ENCODE data around the gene OPN3.

OPN3 gene

DNA sequence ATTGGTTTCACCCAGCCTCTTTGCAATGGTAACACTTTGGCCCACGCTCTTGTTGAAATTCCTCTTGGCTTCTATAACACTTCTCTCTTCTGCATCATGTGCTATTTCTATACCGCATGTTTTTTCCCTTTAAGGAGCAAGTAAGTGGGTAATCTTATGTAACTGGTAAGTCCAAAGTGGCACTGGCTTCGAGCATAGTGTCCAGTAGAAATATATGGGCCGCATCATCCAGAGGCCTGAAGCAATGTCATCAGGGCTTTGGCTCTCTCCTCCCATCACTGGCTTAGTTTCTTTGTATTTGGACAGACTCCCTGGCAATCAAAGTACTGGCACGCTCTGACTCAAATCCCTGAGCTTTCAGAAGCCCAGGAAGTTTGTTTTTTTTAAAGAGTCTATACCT lies 17.5 kb downstream of the OPN3 start:
- DNase-seq (ENCODE audit: low read depth in 2 of 3, low spot score in 1 of 3) = no peak

DNA sequence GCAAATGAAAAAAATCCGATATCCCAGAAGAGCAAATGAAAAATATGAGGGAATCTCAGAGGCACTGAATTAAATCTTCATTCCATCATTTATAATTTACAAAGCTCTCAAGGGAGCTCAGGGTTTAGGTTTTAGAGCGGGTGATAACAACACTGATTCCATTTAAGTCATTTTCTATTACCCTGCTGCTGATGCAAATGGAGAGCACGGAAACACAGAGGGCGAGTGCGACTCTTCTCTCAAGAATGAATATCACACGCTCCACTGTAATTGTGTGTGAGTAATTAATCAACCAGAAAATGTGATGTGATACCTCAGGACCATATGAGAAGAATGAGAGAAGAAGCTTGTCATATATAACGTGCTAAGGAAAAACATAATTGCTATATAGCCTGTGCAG lies 22.7 kb downstream of the OPN3 start:
- no peak for DNase-seq (ENCODE audit: low read depth in 2 of 3, low spot score in 1 of 3)

DNA sequence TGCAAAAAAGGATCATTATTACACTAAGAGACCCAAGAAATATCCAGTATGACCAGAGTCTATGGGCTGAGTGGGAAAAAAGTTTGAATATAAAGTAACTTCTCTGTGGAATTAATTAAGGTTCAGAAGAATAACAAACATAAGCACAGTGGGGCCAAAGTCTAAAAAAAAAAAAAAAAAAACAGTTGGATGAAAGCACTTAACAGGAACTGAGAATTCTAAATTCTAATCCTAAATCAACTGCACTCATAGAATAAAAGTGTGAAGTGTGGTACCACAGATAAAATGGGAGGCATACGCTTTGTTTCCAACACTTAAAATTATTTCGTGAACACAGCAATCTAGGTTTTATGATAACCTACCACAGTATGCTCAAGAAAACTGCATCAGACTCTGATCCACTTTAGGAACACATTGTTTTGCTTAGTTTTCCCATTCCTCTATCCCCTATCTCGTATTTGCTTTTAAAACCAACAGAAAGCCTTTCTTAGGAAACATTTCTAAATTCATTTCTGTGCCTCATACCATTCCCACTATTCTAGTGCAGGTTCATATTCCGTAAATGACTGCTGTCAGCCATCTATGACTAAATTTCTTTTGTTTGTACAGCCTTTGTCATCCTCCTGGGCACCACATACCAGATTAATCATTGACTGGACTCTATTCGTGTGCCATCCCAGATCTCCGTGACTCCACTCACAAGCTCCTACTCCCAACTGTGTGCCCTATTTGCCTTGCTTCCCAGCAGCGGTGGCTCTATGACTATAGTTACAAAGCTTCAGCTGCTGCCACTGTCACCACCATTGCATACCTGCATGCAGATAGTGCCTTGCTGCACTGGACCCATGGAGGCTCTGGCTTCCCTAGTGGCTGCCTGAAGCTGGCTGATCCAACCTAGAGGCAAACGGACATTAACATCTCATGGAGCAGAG lies 24.9 kb downstream of the OPN3 start:
- DNase-seq (ENCODE audit: low read depth in 2 of 3, low spot score in 1 of 3) = no peak

DNA sequence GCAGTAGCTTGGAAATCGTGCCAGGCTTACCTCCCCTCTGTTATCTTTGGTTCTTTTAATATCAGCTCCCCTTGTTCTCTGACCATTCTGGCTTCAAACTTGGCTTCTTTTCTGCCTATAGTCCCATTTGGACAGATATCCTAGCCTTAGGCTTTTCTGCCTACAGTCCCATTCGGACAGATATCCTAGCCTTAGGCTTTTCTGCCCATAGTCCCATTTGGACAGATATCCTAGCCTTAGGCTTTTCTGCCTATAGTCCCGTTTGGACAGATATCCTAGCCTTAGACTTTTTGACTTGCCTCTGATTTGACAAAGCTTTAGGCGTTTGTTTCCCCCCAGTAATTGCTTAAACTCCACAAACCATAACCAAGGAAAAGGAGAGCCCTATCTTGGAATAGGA lies 25.6 kb downstream of the OPN3 start:
- DNase-seq (ENCODE audit: low read depth in 2 of 3, low spot score in 1 of 3) = no peak

DNA sequence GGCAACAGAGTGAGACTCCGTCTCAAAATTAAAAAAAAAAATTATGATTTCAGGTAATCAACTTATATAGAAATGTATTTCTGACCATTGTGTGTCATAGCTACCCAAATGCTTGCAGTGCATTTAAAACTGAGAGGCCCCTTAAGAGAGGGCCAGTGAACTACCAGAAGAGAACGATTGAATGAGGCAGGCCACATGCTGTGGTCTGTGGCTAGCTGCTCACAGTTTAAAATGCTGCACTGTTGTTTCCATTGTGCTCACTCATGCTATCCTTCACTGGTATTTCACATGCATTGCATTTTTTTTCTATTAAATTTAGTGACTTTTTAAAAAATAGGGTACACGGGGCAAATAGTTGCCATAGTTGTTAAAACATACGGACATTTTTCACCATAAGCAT lies 26.0 kb downstream of the OPN3 start:
- no peak for DNase-seq (ENCODE audit: low read depth in 2 of 3, low spot score in 1 of 3)

DNA sequence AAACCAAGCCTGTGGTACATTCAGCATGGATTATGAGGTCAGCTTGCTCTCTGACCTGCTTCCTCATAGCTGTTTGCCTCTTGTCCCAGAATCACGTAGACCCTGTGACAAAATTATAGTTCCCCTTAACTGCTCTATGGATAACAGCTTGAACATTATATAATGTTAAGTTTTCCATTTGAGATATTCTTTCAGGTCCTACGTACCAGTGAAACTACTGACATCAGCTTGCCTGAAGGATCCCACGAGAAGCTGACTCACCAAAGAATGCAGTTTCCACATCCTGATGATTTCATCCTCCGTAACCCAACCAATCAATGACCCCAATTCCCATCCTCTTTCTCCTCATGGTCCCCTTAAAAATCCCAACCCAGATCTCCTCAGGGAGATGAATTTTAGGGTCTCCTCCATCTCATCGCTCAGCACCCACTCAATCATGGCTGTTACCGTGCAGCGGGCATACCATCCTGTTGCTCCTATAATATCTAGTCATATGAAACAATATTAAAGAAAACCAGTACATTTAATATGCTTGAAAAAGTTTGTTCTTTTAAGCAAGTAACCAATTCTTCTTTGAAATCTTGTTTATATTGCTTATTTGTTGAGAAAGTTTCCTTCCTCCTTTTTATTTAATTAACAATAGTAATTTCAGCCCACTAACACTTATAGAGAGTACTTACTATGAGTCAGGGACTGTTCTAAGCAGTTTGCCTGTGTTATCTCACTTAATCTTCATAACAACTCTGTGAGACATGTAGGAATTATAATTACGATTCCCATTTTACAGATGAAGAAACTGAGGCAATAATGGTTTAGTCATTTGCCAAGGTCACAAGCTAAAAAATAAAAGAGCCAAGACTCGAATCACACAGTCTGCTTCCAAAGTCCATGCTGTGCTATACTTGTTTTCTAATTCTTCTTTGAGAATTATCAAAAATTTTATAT lies 27.4 kb downstream of the OPN3 start:
- DNase-seq (ENCODE audit: low read depth in 2 of 3, low spot score in 1 of 3) = no peak

DNA sequence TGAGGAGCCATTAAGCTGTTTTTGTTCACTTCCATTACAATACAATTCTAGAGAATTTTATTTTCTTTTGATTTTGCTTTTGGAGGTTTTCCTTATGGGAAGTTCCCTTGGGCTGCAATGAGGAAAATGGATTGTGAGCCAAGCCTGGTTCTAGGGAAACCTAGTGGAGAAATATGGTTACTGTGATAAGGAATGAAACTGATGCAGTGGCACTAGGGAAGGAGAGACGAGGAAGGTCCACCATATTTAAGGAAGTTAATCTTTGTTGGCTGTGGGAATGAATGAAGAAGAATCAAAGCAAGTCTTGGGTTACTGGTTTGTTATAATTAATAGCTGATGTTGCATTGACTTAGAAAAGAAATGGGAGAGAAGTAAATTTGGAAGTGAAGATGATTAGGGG lies 28.4 kb downstream of the OPN3 start:
- no peak for DNase-seq (ENCODE audit: low read depth in 2 of 3, low spot score in 1 of 3)

DNA sequence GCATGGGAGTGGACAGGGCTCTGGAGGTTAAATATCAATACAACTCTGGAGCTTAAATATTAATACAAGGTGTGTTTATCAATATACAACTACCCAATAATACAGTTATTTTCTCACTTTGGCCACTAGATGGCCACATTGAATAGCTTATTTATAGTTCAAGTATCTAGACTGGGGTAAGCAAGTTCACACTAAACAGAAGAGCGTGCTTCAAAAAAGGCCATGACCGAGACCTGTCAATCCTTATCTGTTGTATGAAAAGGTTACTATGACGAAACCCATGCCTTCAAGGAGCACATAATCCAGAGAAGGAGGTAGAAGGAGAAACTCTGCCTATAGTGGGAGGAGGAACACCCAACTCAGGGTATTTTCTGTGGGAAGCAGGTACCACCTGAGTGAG lies 29.1 kb downstream of the OPN3 start:
- DNase-seq (ENCODE audit: low read depth in 2 of 3, low spot score in 1 of 3) = no peak

DNA sequence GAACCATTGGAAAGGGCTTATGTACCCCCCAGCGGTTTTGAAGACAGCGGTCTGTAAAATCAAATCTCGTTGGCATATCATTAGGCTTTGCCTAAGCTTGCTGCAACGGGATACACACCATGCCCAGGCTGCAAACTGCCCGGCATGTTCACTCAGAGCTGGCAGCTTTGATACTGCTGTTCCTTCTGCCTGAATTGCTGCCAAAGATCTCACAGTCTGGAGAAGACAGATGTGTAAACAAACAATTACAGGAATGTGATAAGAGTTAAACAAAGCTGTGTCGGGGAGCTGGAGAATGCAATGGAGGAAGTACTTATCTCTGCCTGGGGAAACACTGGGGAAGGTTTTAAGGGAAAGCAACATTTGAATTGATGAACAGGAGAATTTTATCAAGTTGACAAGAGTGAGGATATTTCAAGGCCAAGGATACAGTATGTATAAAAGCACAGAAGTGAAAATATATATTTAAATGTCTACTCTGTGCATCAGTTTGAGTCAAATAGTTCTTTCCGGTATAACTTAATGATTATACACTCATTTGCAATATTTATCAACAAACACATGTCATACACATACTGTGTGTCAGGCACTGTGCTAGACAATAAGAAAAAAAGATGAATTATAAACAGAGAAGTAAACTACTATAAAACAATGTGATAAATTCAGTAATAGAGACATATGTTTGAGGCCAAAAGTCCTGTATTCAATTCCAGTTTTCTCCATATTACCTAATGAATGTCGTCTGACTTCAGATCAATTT lies 29.9 kb downstream of the OPN3 start:
- DNase-seq (ENCODE audit: low read depth in 2 of 3, low spot score in 1 of 3) = no peak

DNA sequence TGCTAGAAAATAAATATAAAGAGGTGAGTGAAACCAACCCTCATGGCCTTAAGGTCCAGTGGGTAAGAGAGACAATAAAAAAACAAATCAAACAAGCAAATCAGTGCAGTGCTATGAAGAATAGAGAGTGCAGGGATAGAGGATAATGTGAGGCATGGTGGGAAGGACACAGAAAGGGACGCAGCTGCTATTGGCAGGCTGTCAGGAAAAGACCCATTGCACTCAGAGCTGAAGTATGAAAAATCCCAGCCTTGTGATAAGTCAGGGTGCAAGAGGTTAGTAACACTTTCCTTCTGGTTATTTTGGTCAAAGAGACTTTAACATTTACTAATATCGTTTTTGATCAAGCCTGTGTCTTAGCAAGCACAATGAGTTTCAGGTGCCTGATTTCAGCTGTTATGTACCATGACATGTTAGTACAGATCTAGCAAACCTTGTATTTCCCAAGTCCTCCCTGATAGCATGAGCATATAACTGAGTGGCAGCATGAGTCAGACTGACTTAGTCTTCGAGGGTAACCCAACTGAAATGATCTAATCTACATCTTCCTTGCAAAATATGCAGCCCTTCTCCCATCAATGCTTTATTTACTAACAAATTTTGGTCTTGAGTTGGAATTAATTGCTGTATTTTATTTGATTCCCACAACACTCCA lies 31.7 kb downstream of the OPN3 start:
- no peak for DNase-seq (ENCODE audit: low read depth in 2 of 3, low spot score in 1 of 3)

DNA sequence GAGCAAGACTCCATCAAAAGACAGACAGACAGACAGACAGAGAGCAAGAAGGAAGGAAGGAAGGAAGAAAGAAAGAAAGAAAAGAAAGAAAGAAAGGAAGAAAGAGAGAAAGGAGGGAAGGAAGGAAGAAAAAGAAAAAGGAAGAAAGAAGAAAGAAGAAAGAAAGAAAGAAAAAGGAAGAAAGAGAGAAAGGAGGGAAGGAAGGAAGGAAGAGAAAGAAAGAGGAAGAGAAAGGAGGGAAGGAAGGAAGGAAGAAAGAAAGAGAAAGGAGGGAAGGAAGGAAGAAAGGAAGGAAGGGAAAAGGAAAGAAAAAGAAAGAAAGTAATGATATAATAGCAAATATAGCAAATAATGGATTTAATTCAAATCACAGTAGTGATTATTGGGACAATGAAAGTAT lies 32.7 kb downstream of the OPN3 start:
- DNase-seq (ENCODE audit: low read depth in 2 of 3, low spot score in 1 of 3) = no peak

DNA sequence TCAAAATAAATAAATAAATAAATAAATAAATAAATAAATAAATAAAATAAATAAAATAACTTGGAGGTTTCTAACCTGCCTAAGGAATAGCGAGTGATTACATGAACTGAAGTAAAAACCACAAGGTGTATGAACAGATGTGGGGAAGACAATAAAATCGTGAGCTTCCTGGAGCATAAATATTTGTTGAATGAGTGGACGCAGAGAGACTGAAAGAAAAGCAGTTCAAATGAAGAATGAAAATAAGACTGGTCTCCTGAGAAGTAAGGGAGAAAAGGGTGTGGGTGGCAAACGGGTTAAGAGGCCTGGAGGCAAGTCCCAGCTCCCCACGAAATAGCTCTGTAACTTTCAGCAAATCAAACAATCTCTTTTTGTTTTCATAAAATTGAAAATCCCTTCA lies 33.6 kb downstream of the OPN3 start:
- DNase-seq (ENCODE audit: low read depth in 2 of 3, low spot score in 1 of 3) = no peak

DNA sequence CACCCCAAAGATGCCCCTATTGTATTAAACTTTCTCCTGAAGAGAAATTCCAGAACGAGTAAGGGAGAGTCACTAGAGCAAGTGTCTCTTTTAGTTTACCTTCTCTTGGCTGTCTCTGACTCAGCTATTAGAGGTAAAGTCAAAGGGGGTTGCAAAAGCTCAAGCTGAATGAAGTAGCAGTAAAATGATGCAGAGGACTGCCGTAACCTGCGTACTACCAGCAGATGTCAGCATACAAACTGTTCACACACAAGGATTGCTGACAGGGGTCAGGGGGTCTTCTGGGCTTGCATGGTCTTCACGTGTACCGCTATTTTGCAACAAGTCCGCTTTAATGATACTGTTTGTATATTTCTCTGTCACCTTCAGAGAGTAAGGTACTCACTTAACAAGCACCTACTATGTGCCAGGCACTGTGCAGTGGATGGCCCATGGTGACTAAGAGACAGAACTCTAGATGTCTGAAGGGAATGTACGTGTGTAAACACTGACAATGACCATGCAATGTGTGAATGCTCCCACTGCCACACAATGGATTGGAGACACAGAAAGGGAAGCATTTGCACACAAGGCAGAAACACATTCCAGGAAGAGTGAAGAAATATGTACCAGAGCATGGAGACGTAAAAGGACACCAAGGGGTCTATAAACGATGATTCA lies 34.9 kb downstream of the OPN3 start:
- no peak for DNase-seq (ENCODE audit: low read depth in 2 of 3, low spot score in 1 of 3)

DNA sequence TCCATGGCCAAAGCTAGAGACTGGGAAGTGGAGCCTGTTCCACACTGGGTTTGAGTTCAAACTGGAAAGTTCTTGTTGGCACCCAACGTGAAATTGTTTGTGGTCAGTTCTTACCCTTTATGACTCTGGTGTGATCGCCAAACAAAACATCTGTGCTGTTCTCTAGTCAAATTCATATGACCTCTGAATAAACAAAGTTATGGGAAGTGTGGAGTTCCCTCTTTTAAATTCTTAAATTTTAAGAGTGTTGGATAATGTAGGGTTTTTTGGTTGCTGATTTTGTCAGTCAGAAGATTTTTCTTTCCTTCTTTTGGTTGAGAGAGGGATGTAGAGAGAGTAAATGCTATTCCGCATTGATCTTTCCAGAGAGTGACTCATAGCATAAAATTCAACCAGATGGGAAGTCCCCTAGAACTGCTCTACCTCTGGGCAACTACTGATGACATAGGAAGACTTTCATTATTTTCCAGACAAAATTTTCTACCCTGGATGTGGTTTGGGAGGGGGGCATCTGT lies 36.4 kb downstream of the OPN3 start:
- no peak for DNase-seq (ENCODE audit: low read depth in 2 of 3, low spot score in 1 of 3)

DNA sequence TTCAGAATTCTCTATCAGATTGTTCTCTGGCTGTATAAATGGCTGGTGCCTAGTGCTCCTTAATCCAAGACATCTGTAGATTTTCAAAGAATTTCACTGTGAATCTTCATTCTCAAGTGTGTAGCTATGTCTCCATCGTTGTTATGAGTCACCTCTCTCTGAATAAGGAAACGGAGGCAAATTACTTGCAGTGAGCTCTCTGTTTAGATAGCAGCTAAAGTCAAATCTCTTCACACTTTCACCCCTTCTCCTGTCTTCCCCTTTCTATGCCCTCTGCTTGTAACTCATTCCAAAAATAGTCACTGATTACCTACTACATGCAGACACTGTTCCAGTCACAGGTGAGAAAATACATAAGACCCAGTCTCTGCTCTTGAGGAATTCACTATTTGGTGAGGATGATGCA lies 39.7 kb downstream of the OPN3 start:
- no peak for DNase-seq (ENCODE audit: low read depth in 2 of 3, low spot score in 1 of 3)

DNA sequence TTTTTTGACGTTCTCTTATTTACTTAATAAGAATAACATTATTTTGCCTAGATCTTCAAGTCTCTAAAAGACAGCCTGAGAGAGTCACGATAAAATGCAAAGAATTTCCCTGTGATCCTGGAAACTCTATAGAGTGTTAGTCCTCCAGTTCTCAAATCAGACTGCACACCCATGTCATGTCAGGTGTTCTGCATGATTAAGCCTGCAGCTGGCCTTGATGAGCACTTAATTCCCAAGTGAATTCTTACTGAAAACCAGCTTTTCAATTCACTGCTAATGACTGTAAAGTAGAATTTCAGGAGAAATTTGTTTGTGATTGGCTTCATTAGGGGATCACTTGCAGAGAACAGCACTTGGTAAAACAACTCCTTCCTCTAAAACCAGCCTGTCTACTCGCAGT lies 41.9 kb downstream of the OPN3 start:
- no peak for DNase-seq (ENCODE audit: low read depth in 2 of 3, low spot score in 1 of 3)

DNA sequence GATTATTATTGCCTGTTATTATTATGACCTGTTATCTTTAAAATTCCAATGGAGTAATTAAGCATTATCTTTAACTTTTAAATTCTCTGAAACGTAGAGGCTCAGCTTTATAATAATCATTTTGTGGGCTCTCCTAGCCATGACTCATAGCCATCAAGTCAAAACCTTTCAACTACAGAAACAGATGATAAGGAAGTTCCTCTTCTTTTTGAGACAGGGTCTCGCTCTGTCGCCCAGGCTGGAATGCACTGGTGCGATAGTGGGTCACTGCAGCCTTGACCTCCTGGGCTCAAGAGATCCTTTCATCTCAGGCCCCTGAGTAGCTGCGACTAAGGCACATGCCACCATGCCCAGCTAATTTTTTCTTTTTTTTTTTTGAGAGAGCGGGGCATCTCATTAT lies 43.5 kb downstream of the OPN3 start:
- DNase-seq (ENCODE audit: low read depth in 2 of 3, low spot score in 1 of 3) = no peak

DNA sequence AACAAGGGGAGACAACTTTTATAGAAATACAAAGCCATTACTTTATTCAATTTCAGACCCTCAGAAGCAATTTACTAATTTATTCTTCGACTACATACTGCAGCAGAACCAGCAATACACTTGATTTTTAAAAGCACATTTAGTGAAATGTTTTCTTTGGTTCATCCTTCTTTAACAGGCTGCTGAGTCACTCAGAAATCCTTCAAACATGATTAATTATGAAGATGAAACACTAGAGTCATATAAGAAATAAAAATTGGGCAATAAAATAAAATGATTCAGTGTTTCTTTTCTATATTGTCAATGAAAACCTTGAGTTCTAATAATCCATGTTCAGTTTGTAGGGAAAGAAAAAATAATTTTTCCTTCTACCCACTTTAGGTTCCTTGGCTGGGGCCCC lies 47.0 kb downstream of the OPN3 start:
- no peak for DNase-seq (ENCODE audit: low read depth in 2 of 3, low spot score in 1 of 3)

DNA sequence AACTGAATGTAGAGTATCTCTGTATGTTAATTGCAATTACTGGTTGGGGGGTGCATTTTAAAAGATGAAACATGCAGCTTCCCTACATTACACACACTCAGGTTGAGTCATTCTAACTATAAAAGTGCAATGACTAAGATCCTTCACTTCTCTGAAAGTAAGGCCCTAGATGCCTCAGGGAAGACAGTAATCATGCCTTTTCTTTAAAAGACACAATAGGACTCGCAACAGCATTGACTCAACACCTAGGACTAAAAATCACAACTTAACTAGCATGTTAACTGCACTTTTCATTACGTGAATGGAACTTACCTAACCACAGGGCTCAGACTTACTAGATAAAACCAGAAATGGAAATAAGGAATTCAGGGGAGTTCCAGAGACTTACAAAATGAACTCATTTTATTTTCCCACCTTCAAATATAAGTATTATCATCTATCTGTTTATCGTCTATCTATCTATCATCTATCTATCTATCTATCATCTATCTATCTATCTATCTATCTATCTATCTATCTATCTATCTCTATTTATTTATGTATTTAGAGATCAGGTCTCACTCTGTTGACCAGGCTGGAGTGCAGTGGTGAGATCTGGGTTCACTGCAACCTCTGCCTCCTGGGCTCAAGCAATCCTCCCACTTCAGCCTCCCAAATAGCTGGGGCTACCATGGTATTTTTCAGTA lies 47.8 kb downstream of the OPN3 start:
- DNase-seq (ENCODE audit: low read depth in 2 of 3, low spot score in 1 of 3) = no peak

DNA sequence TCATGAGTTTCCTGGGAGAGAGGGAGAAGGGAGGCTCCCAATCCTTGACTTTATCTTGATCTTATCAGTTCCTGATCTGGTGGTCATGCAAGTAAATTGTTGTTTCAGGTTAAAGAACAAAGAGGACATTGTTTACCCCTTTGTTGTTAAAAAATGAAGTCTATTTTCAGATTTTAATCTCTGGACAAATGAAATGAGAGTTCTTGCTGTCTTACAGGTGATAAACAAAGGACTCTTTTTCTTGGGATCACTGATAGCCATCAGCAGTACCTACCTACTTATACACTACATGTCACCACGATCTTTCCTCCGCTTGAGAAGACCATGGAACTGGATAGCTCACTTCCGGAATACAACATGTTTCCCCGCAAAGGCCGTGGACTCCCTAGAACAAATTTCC lies 48.4 kb downstream of the OPN3 start:
- no peak for DNase-seq (ENCODE audit: low read depth in 2 of 3, low spot score in 1 of 3)
